ENCODE measurements around the gene ANXA4.
"Not testable (repeated sequence)": the region's sequence is repeated elsewhere in the genome, so short reads cannot be mapped to it uniquely, and the experiment has no call there.

The ANXA4 gene

GRCh38 chr2:69810550-69810949, 68.6 kb downstream of the ANXA4 start:
- DNase-seq (ENCODE audit: low read depth), result no peak

- DNase-seq (ENCODE audit: low read depth), result no peak
Observed at GRCh38 chr2:69811018-69811417, 69.1 kb downstream of the ANXA4 start.

- no peak for DNase-seq (ENCODE audit: low read depth)
Observed at GRCh38 chr2:69811591-69811990, 69.7 kb downstream of the ANXA4 start.

GRCh38 chr2:69815717-69816116, 73.8 kb downstream of the ANXA4 start:
- DNase-seq (ENCODE audit: low read depth), result no peak

GRCh38 chr2:69816923-69817542, 75.1 kb downstream of the ANXA4 start:
- DNase-seq (ENCODE audit: low read depth), result peak; percentile 57

- DNase-seq (ENCODE audit: low read depth), result no peak
Observed at GRCh38 chr2:69817729-69818501, 76.0 kb downstream of the ANXA4 start.

GRCh38 chr2:69827796-69828540, 86.0 kb downstream of the ANXA4 start:
- DNase-seq (ENCODE audit: low read depth), result no peak

GRCh38 chr2:69828938-69829255, 87.0 kb downstream of the ANXA4 start:
- no peak for DNase-seq (ENCODE audit: low read depth)

GRCh38 chr2:69829256-69830044, 87.5 kb downstream of the ANXA4 start, which contains the start of gene GMCL1:
Gene GMCL1, plus strand, starts transcription at chr2:69829660. Its CDS starts 233 bp downstream, at chr2:69829893.
- DNase-seq (ENCODE audit: low read depth), result peak; percentile 98

- peak; percentile 14 for DNase-seq (ENCODE audit: low read depth)
Observed at GRCh38 chr2:69830045-69830905, 88.3 kb downstream of the ANXA4 start.

- not testable (repeated sequence) for DNase-seq (ENCODE audit: low read depth)
Observed at GRCh38 chr2:69830906-69831241, 88.9 kb downstream of the ANXA4 start.

- DNase-seq (ENCODE audit: low read depth), result no peak
Observed at GRCh38 chr2:69831354-69831905, 89.5 kb downstream of the ANXA4 start.

GRCh38 chr2:69833752-69834151, 91.8 kb downstream of the ANXA4 start:
- DNase-seq (ENCODE audit: low read depth), result no peak

- no peak for DNase-seq (ENCODE audit: low read depth)
Observed at GRCh38 chr2:69835666-69836065, 93.7 kb downstream of the ANXA4 start.

GRCh38 chr2:69836316-69836715, 94.4 kb downstream of the ANXA4 start:
- no peak for DNase-seq (ENCODE audit: low read depth)

- DNase-seq (ENCODE audit: low read depth), result no peak
Observed at GRCh38 chr2:69837533-69837932, 95.6 kb downstream of the ANXA4 start.

GRCh38 chr2:69843993-69844392, 102.1 kb downstream of the ANXA4 start:
- no peak for DNase-seq (ENCODE audit: low read depth)

GRCh38 chr2:69844560-69844959, 102.6 kb downstream of the ANXA4 start:
- no peak for DNase-seq (ENCODE audit: low read depth)

GRCh38 chr2:69846182-69847067, 104.5 kb downstream of the ANXA4 start:
- no peak for DNase-seq (ENCODE audit: low read depth)

All from stimulated activated CD8-positive, alpha-beta memory T cell treated with anti-CD3 and anti-CD28 coated beads, Interleukin-12 subunit alpha, Interleukin-12 subunit beta, amount 100 ng/mL, for 1 hour (primary cell).